ENCODE results near the gene TSPAN3.
A peak's percentile ranks its signal among the peaks of the same experiment; 100 is the strongest.

The TSPAN3 gene

DNA sequence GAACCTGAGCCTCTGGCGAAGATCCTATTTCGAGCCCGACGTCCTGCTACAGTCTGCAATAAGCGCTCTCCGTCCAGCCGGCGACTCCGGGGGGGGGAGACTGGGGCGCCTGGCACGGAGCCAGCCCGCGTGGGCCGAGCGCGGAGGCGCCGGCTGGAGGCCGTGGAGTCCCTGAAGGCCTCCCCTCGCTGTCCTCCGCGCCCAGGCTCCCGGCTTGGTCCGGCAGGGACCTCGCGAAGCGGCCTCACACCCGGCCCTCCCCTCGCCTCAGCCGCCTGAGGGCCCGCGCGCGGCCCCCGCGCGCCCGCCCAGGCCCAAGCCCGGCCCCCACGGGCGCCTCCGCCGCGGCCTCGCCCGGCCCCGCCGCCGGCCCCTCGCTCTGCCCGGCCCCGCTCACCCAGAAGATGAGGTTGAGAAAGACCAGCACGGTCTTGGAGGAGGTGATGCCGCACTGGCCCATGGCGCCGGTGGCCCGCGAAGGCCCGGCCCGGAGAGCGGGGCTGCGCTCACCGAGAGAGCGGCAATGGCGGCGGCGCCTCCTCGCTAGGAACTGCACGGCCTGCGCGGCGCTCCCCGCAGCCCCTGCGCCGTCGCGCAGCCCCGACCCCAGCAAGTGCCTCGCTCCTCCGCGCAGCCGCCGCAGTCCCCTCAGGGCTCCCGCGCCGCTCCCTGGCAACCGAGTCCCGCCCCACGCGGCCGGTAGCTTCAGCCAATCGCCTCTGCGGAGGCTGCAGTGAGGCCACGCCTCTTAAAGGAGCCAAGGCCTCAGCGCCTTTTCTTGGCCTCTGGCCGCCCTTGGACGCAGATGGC lies at the start of gene TSPAN3:
TSPAN3 (minus strand) TSS at position 615 of the 810 bp plus-strand sequence; CDS start at position 460, 155 bp downstream.
- Histone ChIP-seq H3K4me1 (ENCODE audit: control insufficient read depth, insufficient read depth, low read length) (peaks cover 10% of the 10 kb centered on the region), H3K4me3 (ENCODE audit: low read length in 2 of 2) (peak within 1 kb of the TSS; percentile 71 to 83), H3K27ac (ENCODE audit: low read length) (peak within 1 kb of the TSS; percentile 80), H3K9me3 (ENCODE audit: control insufficient read depth in 2 of 2, low read length in 2 of 2) (no peaks in the 10 kb centered on the region), H3K27me3 (ENCODE audit: control insufficient read depth in 1 of 2, insufficient read depth in 2 of 2, low read length in 2 of 2) (peaks cover 0 to 4% of the 10 kb centered on the region in 2 donors), H3K36me3 (ENCODE audit: control insufficient read depth in 2 of 2, insufficient read depth in 2 of 2, low read length in 2 of 2) (no peaks in the 10 kb centered on the region), H3K9ac (ENCODE audit: low read length in 2 of 2) (peak within 1 kb of the TSS; percentile 70 to 86)

DNA sequence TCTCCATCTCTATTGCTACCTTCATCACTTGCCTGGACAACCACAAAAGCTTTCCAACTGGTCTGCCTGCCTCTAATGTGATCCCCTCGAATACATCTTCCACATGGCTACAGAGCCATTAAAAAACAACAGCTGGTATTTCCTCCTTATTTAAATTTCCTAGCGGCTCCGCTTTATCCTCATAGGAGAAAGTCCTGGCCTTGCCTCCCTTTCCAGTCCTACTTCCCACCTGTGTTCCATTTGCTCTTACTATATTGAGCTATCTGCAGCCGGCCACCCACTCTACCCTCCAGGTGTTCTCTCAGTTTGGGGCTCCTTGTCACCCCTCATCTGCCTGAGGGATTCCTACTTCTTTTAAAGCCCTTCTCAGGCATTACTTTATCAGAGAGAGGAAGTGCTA lies 49.7 kb upstream of the TSPAN3 start:
- H3K4me1 ChIP-seq (ENCODE audit: control insufficient read depth, insufficient read depth, low read length): no peaks in the 10 kb centered on the region
- no peaks in the 10 kb centered on the region for H3K36me3 ChIP-seq (ENCODE audit: control insufficient read depth in 2 of 2, insufficient read depth in 2 of 2, low read length in 2 of 2)
- H3K4me3 ChIP-seq (ENCODE audit: low read length in 2 of 2): no peak overlapping the region
- H3K9ac ChIP-seq (ENCODE audit: low read length in 2 of 2): no peak overlapping the region
- H3K27me3 ChIP-seq (ENCODE audit: control insufficient read depth in 1 of 2, insufficient read depth in 2 of 2, low read length in 2 of 2): no peaks in the 10 kb centered on the region
- H3K9me3 ChIP-seq (ENCODE audit: control insufficient read depth in 2 of 2, low read length in 2 of 2): no peaks in the 10 kb centered on the region
- no peak overlapping the region for H3K27ac ChIP-seq (ENCODE audit: low read length)

DNA sequence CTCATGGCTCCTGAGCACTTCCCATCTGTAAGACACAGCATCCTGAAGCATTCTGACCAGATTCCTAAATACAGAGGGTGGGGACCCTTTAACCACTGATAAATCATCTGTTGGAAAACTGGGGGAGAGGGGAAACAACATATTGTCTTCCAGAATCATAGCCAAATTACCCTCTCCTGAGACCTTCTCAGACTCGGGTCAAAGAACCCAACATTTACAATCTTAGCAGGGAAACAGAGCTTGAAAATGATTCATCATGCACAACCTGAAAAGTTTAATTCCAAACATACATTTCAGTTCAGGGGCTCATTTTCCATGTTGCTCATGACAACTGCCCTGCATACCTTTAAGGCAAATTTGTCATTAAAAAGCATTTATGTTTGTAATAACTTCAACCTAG lies 48.5 kb upstream of the TSPAN3 start:
- H3K9ac ChIP-seq (ENCODE audit: low read length in 2 of 2): no peak overlapping the region
- no peaks in the 10 kb centered on the region for H3K9me3 ChIP-seq (ENCODE audit: control insufficient read depth in 2 of 2, low read length in 2 of 2)
- no peak overlapping the region for H3K4me3 ChIP-seq (ENCODE audit: low read length in 2 of 2)
- H3K27me3 ChIP-seq (ENCODE audit: control insufficient read depth in 1 of 2, insufficient read depth in 2 of 2, low read length in 2 of 2): no peaks in the 10 kb centered on the region
- H3K36me3 ChIP-seq (ENCODE audit: control insufficient read depth in 2 of 2, insufficient read depth in 2 of 2, low read length in 2 of 2): peaks cover 0 to 4% of the 10 kb centered on the region in 2 donors
- H3K27ac ChIP-seq (ENCODE audit: low read length): no peak overlapping the region
- no peaks in the 10 kb centered on the region for H3K4me1 ChIP-seq (ENCODE audit: control insufficient read depth, insufficient read depth, low read length)

DNA sequence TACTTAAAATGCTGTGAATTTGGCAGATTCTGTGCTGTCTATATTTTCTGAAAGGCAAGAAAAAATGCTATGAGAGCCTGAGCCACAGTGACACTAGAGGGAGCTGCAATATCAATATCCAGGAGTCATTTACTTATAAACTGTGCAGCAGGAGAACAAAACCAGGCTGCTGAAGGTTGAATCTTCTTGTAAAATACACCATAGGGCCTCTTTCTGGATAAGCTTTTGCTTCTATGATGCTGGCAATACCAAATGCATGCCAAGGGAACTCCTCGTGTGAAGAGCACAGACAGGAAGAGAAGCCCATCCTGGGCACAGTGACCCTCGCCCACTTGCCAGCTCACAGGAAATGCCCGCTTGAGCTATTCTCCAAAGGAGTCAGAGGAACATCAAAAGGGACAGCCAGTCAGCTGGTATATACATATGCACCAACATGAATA lies 48.0 kb upstream of the TSPAN3 start:
- peaks cover 0 to 10% of the 10 kb centered on the region in 2 donors for H3K36me3 ChIP-seq (ENCODE audit: control insufficient read depth in 2 of 2, insufficient read depth in 2 of 2, low read length in 2 of 2)
- no peaks in the 10 kb centered on the region for H3K4me1 ChIP-seq (ENCODE audit: control insufficient read depth, insufficient read depth, low read length)
- H3K27me3 ChIP-seq (ENCODE audit: control insufficient read depth in 1 of 2, insufficient read depth in 2 of 2, low read length in 2 of 2): no peaks in the 10 kb centered on the region
- H3K9ac ChIP-seq (ENCODE audit: low read length in 2 of 2): no peak overlapping the region
- no peak overlapping the region for H3K4me3 ChIP-seq (ENCODE audit: low read length in 2 of 2)
- no peaks in the 10 kb centered on the region for H3K9me3 ChIP-seq (ENCODE audit: control insufficient read depth in 2 of 2, low read length in 2 of 2)
- H3K27ac ChIP-seq (ENCODE audit: low read length): no peak overlapping the region

DNA sequence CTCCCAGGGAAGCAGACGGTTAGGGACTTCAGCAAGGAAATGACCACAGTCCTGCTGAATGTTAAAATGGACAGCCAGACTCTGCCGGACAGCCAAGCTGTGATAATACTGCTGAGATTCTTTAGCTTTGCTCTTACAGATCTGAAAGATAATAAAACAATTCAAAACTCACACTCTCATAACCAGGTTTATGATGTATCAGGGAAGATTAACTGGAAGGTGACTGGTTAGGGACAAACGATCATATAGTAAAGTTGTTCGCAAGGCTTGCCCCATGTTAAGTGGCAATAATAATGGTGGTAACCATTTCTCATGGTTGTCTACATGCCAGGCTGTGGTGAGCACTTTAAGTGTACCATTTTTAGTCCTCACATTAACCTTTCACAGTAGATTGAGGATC lies 44.3 kb upstream of the TSPAN3 start:
- no peaks in the 10 kb centered on the region for H3K9me3 ChIP-seq (ENCODE audit: control insufficient read depth in 2 of 2, low read length in 2 of 2)
- H3K36me3 ChIP-seq (ENCODE audit: control insufficient read depth in 2 of 2, insufficient read depth in 2 of 2, low read length in 2 of 2): peaks cover 0 to 13% of the 10 kb centered on the region in 2 donors
- H3K27me3 ChIP-seq (ENCODE audit: control insufficient read depth in 1 of 2, insufficient read depth in 2 of 2, low read length in 2 of 2): no peaks in the 10 kb centered on the region
- H3K27ac ChIP-seq (ENCODE audit: low read length): no peak overlapping the region
- H3K9ac ChIP-seq (ENCODE audit: low read length in 2 of 2): no peak overlapping the region
- H3K4me3 ChIP-seq (ENCODE audit: low read length in 2 of 2): no peak overlapping the region
- H3K4me1 ChIP-seq (ENCODE audit: control insufficient read depth, insufficient read depth, low read length): no peaks in the 10 kb centered on the region

DNA sequence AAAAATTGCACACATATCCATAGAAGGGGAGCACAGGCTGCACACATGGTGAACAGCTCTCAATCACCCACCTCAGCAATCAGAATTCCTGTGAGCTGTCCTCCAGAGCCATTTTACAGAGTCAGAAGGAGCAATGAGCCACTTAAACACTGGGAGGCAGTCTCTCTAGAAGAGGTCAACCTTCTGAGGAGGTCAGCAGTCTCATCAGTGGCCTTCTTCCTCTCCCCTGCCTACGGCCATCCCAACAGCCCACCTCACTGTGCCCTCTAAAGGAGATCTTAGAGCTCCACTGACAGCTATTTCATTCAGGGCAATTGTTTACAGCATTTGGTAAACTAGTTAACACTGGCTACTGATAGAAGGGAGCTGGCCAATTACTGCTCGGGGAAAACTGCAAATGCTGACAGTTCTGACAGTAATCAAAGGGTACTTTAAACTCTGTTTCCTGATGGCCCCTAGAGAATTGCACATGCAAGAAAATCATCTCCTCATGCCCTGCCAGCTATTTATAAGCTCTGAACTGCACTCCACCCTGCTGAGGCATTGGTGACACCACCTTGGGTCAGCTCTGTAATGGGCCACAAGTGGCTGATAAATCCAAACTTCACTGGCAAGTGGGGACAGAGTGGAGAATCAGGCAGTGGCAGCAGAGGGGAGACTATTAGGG lies 42.1 kb upstream of the TSPAN3 start:
- H3K36me3 ChIP-seq (ENCODE audit: control insufficient read depth in 2 of 2, insufficient read depth in 2 of 2, low read length in 2 of 2): peaks cover 0 to 13% of the 10 kb centered on the region in 2 donors
- H3K27me3 ChIP-seq (ENCODE audit: control insufficient read depth in 1 of 2, insufficient read depth in 2 of 2, low read length in 2 of 2): no peaks in the 10 kb centered on the region
- no peaks in the 10 kb centered on the region for H3K9me3 ChIP-seq (ENCODE audit: control insufficient read depth in 2 of 2, low read length in 2 of 2)
- no peak overlapping the region for H3K9ac ChIP-seq (ENCODE audit: low read length in 2 of 2)
- H3K27ac ChIP-seq (ENCODE audit: low read length): no peak overlapping the region
- peaks cover 3% of the 10 kb centered on the region for H3K4me1 ChIP-seq (ENCODE audit: control insufficient read depth, insufficient read depth, low read length)
- no peak overlapping the region for H3K4me3 ChIP-seq (ENCODE audit: low read length in 2 of 2)

DNA sequence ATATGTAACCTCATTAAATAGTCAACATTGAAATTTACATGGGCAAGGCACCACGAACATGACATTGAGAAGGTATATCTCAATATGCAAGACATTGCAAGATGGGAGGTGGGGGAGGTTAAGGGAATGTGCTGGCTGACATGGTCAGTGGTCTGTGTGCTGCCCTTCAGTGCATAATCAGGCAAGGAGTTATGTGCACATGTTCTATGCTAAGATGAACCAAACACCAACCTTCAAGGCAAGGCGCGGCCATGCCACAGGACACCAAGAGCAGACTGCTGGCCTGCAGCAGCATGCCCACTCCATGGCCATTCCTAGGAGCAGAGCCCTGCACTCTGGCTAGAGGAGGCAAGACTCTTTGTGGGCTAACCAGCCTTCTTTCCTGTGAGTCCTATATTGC lies 40.9 kb upstream of the TSPAN3 start:
- Histone ChIP-seq H3K27ac (ENCODE audit: low read length) (no peak overlapping the region), H3K4me3 (ENCODE audit: low read length in 2 of 2) (no peak overlapping the region), H3K4me1 (ENCODE audit: control insufficient read depth, insufficient read depth, low read length) (peaks cover 14% of the 10 kb centered on the region), H3K9me3 (ENCODE audit: control insufficient read depth in 2 of 2, low read length in 2 of 2) (no peaks in the 10 kb centered on the region), H3K9ac (ENCODE audit: low read length in 2 of 2) (no peak overlapping the region), H3K27me3 (ENCODE audit: control insufficient read depth in 1 of 2, insufficient read depth in 2 of 2, low read length in 2 of 2) (no peaks in the 10 kb centered on the region), H3K36me3 (ENCODE audit: control insufficient read depth in 2 of 2, insufficient read depth in 2 of 2, low read length in 2 of 2) (peaks cover 0 to 13% of the 10 kb centered on the region in 2 donors)

DNA sequence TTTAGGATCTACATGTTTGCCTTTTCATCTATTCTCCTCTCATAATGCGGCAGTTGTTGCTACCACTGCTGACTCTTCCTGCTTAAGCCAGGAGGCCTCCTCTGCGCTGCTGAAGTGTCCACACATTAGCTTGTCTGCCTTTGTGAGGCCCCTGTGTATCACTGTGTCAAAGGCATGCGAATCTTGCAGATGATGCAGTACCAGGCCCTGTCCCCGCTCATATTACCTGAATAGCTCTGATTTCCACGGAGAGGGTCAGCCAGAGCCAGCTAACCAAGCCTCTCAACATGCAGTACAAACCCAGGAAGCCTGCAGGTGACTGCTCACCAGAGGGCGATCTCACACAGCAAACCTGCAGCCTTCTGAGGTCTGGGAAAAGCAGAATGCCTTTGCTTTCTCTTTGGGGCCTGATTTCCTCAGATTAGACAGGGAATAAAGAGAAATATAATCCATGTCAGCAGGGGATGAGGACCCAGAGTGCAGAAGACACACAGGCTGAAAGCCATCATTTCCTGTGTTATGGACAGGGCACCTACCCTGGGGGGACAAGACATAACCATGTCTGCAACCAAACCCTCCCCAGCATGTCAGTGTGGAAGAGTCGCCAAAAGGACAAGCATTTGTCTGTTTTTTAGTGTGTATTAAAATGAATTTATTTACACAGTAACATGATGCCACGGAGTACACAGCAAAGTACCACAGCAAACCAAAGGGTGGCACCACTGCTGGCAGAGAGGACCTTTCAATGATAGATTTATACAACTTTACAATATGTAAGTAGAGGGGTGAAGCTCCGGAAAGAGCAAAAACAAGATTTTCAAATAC lies 36.8 kb upstream of the TSPAN3 start:
- Histone ChIP-seq H3K27ac (ENCODE audit: low read length) (no peak overlapping the region), H3K27me3 (ENCODE audit: control insufficient read depth in 1 of 2, insufficient read depth in 2 of 2, low read length in 2 of 2) (no peaks in the 10 kb centered on the region), H3K9ac (ENCODE audit: low read length in 2 of 2) (no peak overlapping the region), H3K4me1 (ENCODE audit: control insufficient read depth, insufficient read depth, low read length) (peaks cover 14% of the 10 kb centered on the region), H3K4me3 (ENCODE audit: low read length in 2 of 2) (no peak overlapping the region), H3K9me3 (ENCODE audit: control insufficient read depth in 2 of 2, low read length in 2 of 2) (no peaks in the 10 kb centered on the region), H3K36me3 (ENCODE audit: control insufficient read depth in 2 of 2, insufficient read depth in 2 of 2, low read length in 2 of 2) (no peaks in the 10 kb centered on the region)

DNA sequence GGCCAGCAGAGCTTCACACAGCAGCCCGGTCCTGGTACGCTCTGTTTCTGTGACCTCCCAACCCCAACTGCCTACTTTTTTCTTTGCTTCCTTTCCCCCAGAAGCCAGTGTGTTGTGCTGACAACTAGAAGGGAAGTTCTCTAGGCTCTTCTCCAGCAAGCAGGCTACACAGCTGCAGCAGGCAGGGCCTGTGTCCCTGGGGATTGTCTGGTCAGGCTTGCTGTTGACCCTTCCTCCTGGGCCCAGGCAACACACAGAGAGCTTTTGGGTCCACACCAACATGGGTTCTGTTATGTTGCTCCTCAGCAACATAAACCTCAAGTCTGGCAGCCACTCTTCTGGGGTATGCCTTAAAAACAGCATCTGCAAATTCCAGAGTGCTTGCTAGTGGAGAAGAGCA lies 36.2 kb upstream of the TSPAN3 start:
- H3K4me1 ChIP-seq (ENCODE audit: control insufficient read depth, insufficient read depth, low read length): peaks cover 14% of the 10 kb centered on the region
- no peak overlapping the region for H3K4me3 ChIP-seq (ENCODE audit: low read length in 2 of 2)
- H3K36me3 ChIP-seq (ENCODE audit: control insufficient read depth in 2 of 2, insufficient read depth in 2 of 2, low read length in 2 of 2): no peaks in the 10 kb centered on the region
- no peak overlapping the region for H3K27ac ChIP-seq (ENCODE audit: low read length)
- no peaks in the 10 kb centered on the region for H3K27me3 ChIP-seq (ENCODE audit: control insufficient read depth in 1 of 2, insufficient read depth in 2 of 2, low read length in 2 of 2)
- H3K9me3 ChIP-seq (ENCODE audit: control insufficient read depth in 2 of 2, low read length in 2 of 2): no peaks in the 10 kb centered on the region
- H3K9ac ChIP-seq (ENCODE audit: low read length in 2 of 2): no peak overlapping the region

DNA sequence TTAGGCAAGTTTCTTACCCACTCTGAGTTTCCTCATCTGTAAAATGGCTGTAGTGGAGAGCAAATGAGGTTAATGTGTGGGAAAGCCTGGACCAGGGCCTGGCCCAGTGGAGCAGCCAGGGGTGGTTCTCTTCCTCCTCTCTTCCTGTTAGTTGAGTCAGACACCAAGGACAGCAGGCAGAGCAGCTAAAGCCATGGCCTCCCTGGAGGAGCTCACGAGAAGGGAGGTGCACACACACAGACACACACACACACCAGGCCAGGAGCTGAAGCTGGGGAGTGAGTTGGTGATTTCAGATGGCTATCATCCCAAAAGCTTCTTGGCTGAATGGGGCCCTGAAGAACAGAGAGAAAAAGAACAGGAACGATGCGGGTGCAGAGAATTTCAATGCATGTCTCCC lies 33.2 kb upstream of the TSPAN3 start:
- no peaks in the 10 kb centered on the region for H3K36me3 ChIP-seq (ENCODE audit: control insufficient read depth in 2 of 2, insufficient read depth in 2 of 2, low read length in 2 of 2)
- H3K27ac ChIP-seq (ENCODE audit: low read length): no peak overlapping the region

More for the DNA sequence above, 33.2 kb upstream of the TSPAN3 start:
- Histone ChIP-seq H3K4me3 (ENCODE audit: low read length in 2 of 2) (no peak overlapping the region), H3K9ac (ENCODE audit: low read length in 2 of 2) (no peak overlapping the region), H3K27me3 (ENCODE audit: control insufficient read depth in 1 of 2, insufficient read depth in 2 of 2, low read length in 2 of 2) (no peaks in the 10 kb centered on the region), H3K9me3 (ENCODE audit: control insufficient read depth in 2 of 2, low read length in 2 of 2) (no peaks in the 10 kb centered on the region), H3K4me1 (ENCODE audit: control insufficient read depth, insufficient read depth, low read length) (peaks cover 12% of the 10 kb centered on the region)
